K562 (cell line): ENCODE measurements around the gene PTPRE.
"Not testable (repeated sequence)": the region's sequence is repeated elsewhere in the genome, so short reads cannot be mapped to it uniquely, and the experiment has no call there.

Experiments used
- ATF3 ChIP-seq, 2 experiments: fragments of 450-650 bp in 1 of 2; sonication (generic) in 1 of 2; formaldehyde crosslinking in 1 of 2; IDR thresholded peaks in 1 of 2; conservative IDR thresholded peaks in 1 of 2; 2 replicates each; pipeline versions ENCODE4 v1.6.1 to v1.8.1; 2016 to 2023; ENCODE audit warnings: mild to moderate bottlenecking in 2 of 2, moderate library complexity in 2 of 2, inconsistent platforms in 1 of 2, missing genetic modification reagents in 1 of 2
- CTCF ChIP-seq, 3 experiments: IDR thresholded peaks in 2 of 3; conservative IDR thresholded peaks in 1 of 3; 2 replicates each; pipeline ENCODE4 v1.5.1; 2011 to 2012; ENCODE audit warnings: low read length in 3 of 3, mild to moderate bottlenecking in 3 of 3, control low read depth in 2 of 3, improper control_type of control experiment in 1 of 3, inconsistent platforms in 1 of 3, low read depth in 1 of 3, mixed read lengths in 1 of 3, moderate library complexity in 1 of 3; ENCODE audit not compliant: insufficient read depth in 2 of 3
- E2F1 ChIP-seq: sonication (generic); formaldehyde crosslinking; IDR thresholded peaks from 2 replicates; pipeline ENCODE4 v1.8.1; 2023; ENCODE audit warnings: mild to moderate bottlenecking, missing genetic modification reagents, moderate library complexity
- HDAC1 ChIP-seq, 2 experiments: fragments of 450-650 bp; IDR thresholded peaks; 2 replicates each; pipeline ENCODE4 v1.6.1; 2016 to 2017; ENCODE audit warnings: inconsistent platforms in 1 of 2, mild to moderate bottlenecking in 1 of 2, moderate library complexity in 1 of 2
- MCM3 ChIP-seq: fragments of 450-650 bp; IDR thresholded peaks from 2 replicates; pipeline ENCODE4 v1.6.1; 2016
- MIER1 ChIP-seq: fragments of 450-650 bp; IDR thresholded peaks from 2 replicates; pipeline ENCODE4 v1.6.1; 2016; ENCODE audit warnings: antibody characterized with exemption, mild to moderate bottlenecking, low read depth
- MXI1 ChIP-seq: IDR thresholded peaks from 2 replicates; pipeline ENCODE4 v1.6.1; 2011; ENCODE audit warnings: low read depth, mild to moderate bottlenecking, improper control_type of control experiment, low read length
- NRF1 ChIP-seq, 2 experiments: fragments of 450-650 bp; IDR thresholded peaks in 1 of 2; conservative IDR thresholded peaks in 1 of 2; 2 replicates each; pipeline ENCODE4 v1.6.1; 2014; ENCODE audit warnings: mild to moderate bottlenecking in 2 of 2
- POLR2A ChIP-seq: fragments of 450-650 bp; conservative IDR thresholded peaks from 2 replicates; pipeline ENCODE4 v1.6.1; 2016
- PRDM10 ChIP-seq: fragments of 450-650 bp; IDR thresholded peaks from 2 replicates; pipeline ENCODE4 v1.6.1; 2018; ENCODE audit not compliant: partially characterized antibody
- SRSF9 ChIP-seq: fragments of 200-400 bp; formaldehyde crosslinking; IDR thresholded peaks from 2 replicates; pipeline ENCODE4 v1.6.1; 2017; ENCODE audit warnings: low read depth, low read length, borderline replicate concordance
- TEAD4 ChIP-seq, 2 experiments: sonication (generic) in 1 of 2; formaldehyde crosslinking in 1 of 2; IDR thresholded peaks; 2 replicates each; pipeline versions ENCODE4 v1.6.1 to v1.8.0; 2012 to 2022; ENCODE audit warnings: borderline replicate concordance in 1 of 2, inconsistent platforms in 1 of 2, low read length in 1 of 2, mild to moderate bottlenecking in 1 of 2, missing genetic modification reagents in 1 of 2
- U2AF2 ChIP-seq: fragments of 200-400 bp; formaldehyde crosslinking; optimal IDR thresholded peaks from 2 replicates; pipeline ENCODE3; 2017; ENCODE audit warnings: low read depth, mild to moderate bottlenecking, low read length
- ZNF239 ChIP-seq: fragments of 250-450 bp; sonication (Bioruptor Pico); IDR thresholded peaks from 2 replicates; pipeline ENCODE4 v1.4.0; 2020; ENCODE audit warnings: mild to moderate bottlenecking

GRCh38 chr10:128094596-128094995, 187.7 kb downstream of the PTPRE start:
- TF ChIP-seq ZNF239 (CRISPR knock-in tag); CTCF (IDR thresholded peaks at IDR 0.05 in 2 of 3, conservative IDR thresholded peaks at IDR 0.05 in 1 of 3; ENCODE audit: insufficient read depth in 2 of 3, low read depth in 1 of 3, low read length in 3 of 3); TEAD4 (IDR thresholded peaks at IDR 0.05; ENCODE audit: low read length); TEAD4 (CRISPR knock-in tag; IDR thresholded peaks at IDR 0.05; ENCODE audit: borderline replicate concordance); E2F1; PRDM10; POLR2A; ATF3 (IDR thresholded peaks at IDR 0.05); ATF3 (CRISPR knock-in tag; conservative IDR thresholded peaks at IDR 0.05); SRSF9; MCM3; MIER1; U2AF2; MXI1; NRF1 (conservative IDR thresholded peaks at IDR 0.05 in 1 of 2, IDR thresholded peaks at IDR 0.05 in 1 of 2); HDAC1 (IDR thresholded peaks at IDR 0.05): not testable (repeated sequence)
